Measurements from ENCODE around the gene IPO4.

GRCh38 chr14:24187539-24187915, 1.1 kb downstream of the IPO4 start:
- TF ChIP-seq CTCF (IDR thresholded peaks at IDR 0.05): no peak
- TF ChIP-seq POLR2A (IDR thresholded peaks at IDR 0.05): no peak
